Erythroblast (primary cell): Measurements from ENCODE around the gene PARP12.

Experiments
- GATA1 ChIP-seq: IDR thresholded peaks from 2 replicates; pipeline ENCODE4 v1.6.1; 2011; ENCODE audit warnings: low read depth, mild to moderate bottlenecking, control low read depth, low read length, moderate library complexity
- POLR2A ChIP-seq: IDR thresholded peaks from 2 replicates; pipeline ENCODE4 v1.6.1; 2011; ENCODE audit warnings: mild to moderate bottlenecking, low read length

DNA sequence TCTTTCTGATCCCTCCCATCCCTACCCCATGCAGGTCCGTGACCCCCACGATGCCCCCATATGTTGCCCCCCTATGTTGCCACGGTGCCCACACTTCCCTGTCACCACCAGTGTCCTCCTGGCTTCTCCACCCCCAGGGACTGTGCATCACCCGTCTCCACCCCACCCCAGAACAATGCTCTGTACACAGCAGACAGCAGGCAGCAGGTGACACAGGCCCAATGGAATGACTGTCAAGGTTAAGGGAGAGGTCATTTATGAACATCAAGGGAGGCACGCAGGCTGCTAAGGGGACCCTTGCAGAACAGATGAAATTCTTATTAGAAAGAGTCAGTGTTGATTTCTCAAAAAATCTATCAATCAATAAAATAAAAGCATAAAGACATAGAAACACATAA, 71.5 kb downstream of the PARP12 start:
- no peak for TF ChIP-seq POLR2A
- no peak for TF ChIP-seq GATA1
